Muscle of leg (tissue), 11 donors: ENCODE results near the gene ANK2. TPM values are rescaled to one million over a fixed set of nuclear protein-coding genes. Genes with fewer than 3 reads are reported as not detected.
A peak's percentile ranks its signal among the peaks of the same experiment; 100 is the strongest.
"Not testable (repeated sequence)": the region's sequence is repeated elsewhere in the genome, so short reads cannot be mapped to it uniquely, and the experiment has no call there.

Experiments
- DNase-seq: peaks from one replicate; pipeline ENCODE4 v3.0.0; 2013
- H3K27ac ChIP-seq: one replicate; pipeline ENCODE4 v1.5.1; 2013; ENCODE audit warnings: mild to moderate bottlenecking, low read length, control low read depth
- H3K27me3 ChIP-seq: one replicate; pipeline ENCODE4 v1.6.1; 2013; ENCODE audit warnings: low read length; ENCODE audit not compliant: control insufficient read depth, insufficient read depth
- H3K36me3 ChIP-seq: one replicate; pipeline ENCODE4 v1.6.1; 2013; ENCODE audit warnings: low read length; ENCODE audit not compliant: control insufficient read depth, insufficient read depth
- H3K4me1 ChIP-seq: one replicate; pipeline ENCODE4 v1.6.1; 2013; ENCODE audit warnings: low read length; ENCODE audit not compliant: control insufficient read depth, insufficient read depth
- H3K4me3 ChIP-seq: one replicate; pipeline ENCODE4 v1.5.1; 2013; ENCODE audit warnings: low read length, control low read depth
- H3K9me3 ChIP-seq: replicated peaks from 2 replicates; pipeline ENCODE4 v1.6.1; 2013; ENCODE audit warnings: low read depth, low read length; ENCODE audit not compliant: control insufficient read depth
- WGBS: methylation state at CpG from one replicate; pipeline ENCODE4 v1.1.5; 2013; ENCODE audit warnings: missing lambda C conversion rate; ENCODE audit not compliant: insufficient coverage; 5-methylcytosine and 5-hydroxymethylcytosine counted together
- polyA plus RNA-seq, 8 donors: library from polyadenylated mRNA; unstranded; fragments of 120-200 nt; gene quantifications; one replicate each; pipeline versions ENCODE4 v1.2.1 to v1.2.3, GENCODE V29; 2013; ENCODE audit warnings: inconsistent platforms in 1 of 8, low replicate concordance in 1 of 8; ENCODE audit not compliant: insufficient read length in 8 of 8, insufficient read depth in 1 of 8
- total RNA-seq: library from RNA; stranded (reverse); fragments of 120-200 nt; gene quantifications from one replicate; pipeline ENCODE4 v1.2.4, GENCODE V29; 2013

The ANK2 gene
- total and polyA plus RNA-seq, 9 donors: 160 to 285 (median 233) TPM

DNA sequence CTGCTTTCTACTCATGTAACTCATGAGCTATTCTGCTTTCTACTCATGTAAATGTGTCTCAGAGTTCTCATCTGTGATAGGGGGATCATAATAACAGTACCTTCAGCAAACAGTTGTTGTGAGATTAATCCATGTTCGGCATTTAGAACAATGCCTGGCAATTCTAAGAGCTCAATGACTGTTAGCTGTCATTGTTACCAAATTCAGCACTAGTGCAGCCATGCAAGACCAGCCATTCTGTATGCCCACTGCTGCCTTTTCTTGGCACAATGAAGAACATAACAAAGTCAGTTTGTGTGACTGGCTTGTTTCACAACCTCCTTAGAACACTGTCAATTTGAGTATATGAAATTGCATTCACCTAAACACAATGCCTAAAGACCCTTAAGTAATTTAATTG is 163.2 kb downstream of the ANK2 start:
- Histone ChIP-seq H3K36me3 (no peaks in the 10 kb centered on the region), H3K27me3 (no peaks in the 10 kb centered on the region), H3K27ac (no peak overlapping the region), H3K4me3 (no peak overlapping the region), H3K4me1 (no peaks in the 10 kb centered on the region), H3K9me3 (no peaks in the 10 kb centered on the region)
- DNase-seq: no peak
- 78% methylated on average over 1 of the region's 1 CpG for WGBS

DNA sequence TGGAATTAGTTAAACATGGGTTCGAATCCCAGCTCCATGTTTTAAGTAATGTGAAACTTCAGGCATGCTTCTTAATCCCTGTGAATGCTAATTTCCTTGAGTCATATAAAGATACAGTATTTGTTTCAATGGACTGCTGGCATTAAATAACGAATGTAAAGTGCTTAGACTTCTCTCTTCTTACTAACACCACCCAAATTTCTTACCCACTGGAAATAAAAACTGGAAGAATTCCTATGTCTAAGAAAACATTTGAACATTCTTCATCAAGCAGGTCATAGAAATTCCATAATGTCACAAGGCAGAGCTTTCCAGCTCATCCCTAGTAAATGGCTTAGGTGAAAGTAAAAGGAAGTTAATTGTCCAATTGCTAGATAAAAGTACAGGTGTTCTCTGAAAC is 172.5 kb downstream of the ANK2 start:
- H3K4me1 ChIP-seq: no peaks in the 10 kb centered on the region
- peak; percentile 36 for DNase-seq
- no peaks in the 10 kb centered on the region for H3K9me3 ChIP-seq
- no CpG with 5 or more reads among the region's 2 CpGs for WGBS
- H3K27me3 ChIP-seq: no peaks in the 10 kb centered on the region
- no peak overlapping the region for H3K27ac ChIP-seq
- H3K4me3 ChIP-seq: no peak overlapping the region
- H3K36me3 ChIP-seq: no peaks in the 10 kb centered on the region

DNA sequence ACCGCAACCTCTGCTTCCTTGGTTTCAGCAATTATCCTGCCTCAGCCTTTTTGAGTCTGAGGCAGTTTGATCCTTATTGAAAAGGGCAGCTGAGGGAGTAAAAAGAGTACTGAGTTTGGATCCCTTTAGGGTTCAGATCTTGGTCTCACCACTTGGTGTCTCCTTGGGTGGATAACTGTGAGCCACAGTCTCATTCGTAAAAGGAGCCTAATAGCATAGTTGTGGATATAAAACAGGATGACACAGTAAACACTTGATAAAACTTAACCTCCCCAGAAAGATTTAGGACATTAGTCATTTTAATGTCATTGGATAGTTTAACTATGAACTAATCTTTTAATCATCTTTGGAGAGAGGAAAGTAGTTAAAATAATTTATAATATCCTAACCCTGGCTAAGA is 173.0 kb downstream of the ANK2 start:
- H3K27ac ChIP-seq: no peak overlapping the region
- H3K27me3 ChIP-seq: no peaks in the 10 kb centered on the region
- no peaks in the 10 kb centered on the region for H3K4me1 ChIP-seq
- no CpG with 5 or more reads among the region's 2 CpGs for WGBS
- H3K9me3 ChIP-seq: no peaks in the 10 kb centered on the region
- no peak overlapping the region for H3K4me3 ChIP-seq
- DNase-seq: no peak
- H3K36me3 ChIP-seq: no peaks in the 10 kb centered on the region

DNA sequence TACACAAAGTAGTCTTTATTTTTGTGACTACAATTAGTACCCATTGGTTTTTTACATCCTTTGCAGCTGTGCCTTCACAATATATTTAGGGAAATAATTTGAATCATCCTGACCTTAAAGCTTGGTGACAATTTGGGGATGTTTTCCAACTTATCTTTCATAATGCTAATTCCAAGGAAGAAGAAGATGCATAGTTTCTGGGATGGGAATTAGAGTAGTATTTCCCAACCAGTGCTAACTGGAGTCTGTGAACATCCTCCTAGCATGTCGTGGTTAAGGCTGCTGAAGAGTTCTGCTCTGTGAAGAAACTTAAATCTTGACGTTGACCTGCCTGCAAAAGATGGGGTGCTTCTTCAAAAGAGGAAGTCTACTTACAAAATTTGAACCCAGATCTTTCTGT is 173.5 kb downstream of the ANK2 start:
- H3K27ac ChIP-seq: no peak overlapping the region
- H3K4me1 ChIP-seq: no peaks in the 10 kb centered on the region
- no peaks in the 10 kb centered on the region for H3K9me3 ChIP-seq
- WGBS: no CpG with 5 or more reads among the region's 2 CpGs
- H3K27me3 ChIP-seq: no peaks in the 10 kb centered on the region
- H3K36me3 ChIP-seq: no peaks in the 10 kb centered on the region
- H3K4me3 ChIP-seq: no peak overlapping the region
- no peak for DNase-seq

DNA sequence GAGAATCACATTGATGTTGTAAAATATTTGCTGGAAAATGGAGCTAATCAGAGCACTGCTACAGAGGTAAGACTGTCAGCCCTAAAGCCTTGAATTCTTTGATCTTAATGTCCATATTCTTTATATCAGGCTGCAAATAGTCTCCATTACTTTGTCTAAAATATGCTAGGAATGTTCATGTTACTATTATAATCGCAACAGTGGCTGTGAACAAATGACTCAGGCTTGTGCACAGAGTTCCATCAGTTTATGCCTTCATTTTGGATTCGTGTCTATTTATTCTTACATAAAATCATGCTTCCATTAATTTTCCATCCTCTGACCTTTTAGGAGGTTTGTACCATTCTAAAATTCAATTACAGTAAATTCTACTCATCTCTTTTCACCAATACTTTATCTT is 182.7 kb downstream of the ANK2 start:
- Histone ChIP-seq H3K27me3 (no peaks in the 10 kb centered on the region), H3K27ac (no peak overlapping the region), H3K4me3 (no peak overlapping the region), H3K36me3 (no peaks in the 10 kb centered on the region), H3K9me3 (no peaks in the 10 kb centered on the region), H3K4me1 (no peaks in the 10 kb centered on the region)
- WGBS: 80% methylated on average over 2 of the region's 2 CpGs
- no peak for DNase-seq

DNA sequence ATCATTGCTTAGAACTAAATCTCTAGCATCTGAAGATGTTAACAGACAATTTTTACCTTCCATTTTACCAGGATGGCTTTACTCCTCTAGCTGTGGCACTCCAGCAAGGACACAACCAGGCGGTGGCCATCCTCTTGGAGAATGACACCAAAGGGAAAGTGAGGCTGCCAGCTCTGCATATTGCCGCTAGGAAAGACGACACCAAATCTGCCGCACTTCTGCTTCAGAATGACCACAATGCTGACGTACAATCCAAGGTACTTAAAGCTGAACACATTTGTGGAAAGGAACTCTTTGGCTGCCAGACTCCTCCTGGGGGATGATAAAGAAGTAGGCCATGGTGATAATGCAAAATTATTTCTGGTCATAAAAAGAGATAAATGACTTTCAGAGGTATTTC is 187.5 kb downstream of the ANK2 start:
- DNase-seq: no peak
- WGBS: 69% methylated on average over 5 of the region's 5 CpGs
- H3K4me1 ChIP-seq: no peaks in the 10 kb centered on the region
- no peak overlapping the region for H3K27ac ChIP-seq
- no peaks in the 10 kb centered on the region for H3K9me3 ChIP-seq
- no peaks in the 10 kb centered on the region for H3K27me3 ChIP-seq
- peaks cover 4% of the 10 kb centered on the region for H3K36me3 ChIP-seq
- no peak overlapping the region for H3K4me3 ChIP-seq

DNA sequence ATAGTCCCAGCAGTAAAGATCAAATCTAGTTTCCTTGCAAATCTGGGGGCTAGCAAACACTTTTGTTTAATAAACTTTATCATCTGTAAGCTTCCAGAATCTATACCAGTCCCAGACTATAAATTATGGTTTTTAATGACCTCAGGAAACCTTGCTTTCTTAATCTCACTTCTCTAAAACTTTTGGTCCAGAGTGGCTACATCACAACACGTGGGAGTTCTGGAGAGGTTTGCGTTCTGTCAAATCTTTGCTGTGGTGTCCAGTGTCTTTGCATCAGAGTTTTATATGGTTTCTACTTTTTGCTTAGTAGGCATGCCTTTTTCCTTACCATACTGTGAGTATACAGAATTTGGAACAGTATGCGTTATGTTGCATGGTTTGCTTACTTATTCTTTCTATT is 193.9 kb downstream of the ANK2 start:
- H3K27me3 ChIP-seq: no peaks in the 10 kb centered on the region
- no peak overlapping the region for H3K4me3 ChIP-seq
- H3K27ac ChIP-seq: no peak overlapping the region
- H3K4me1 ChIP-seq: no peaks in the 10 kb centered on the region
- peaks cover 10% of the 10 kb centered on the region for H3K36me3 ChIP-seq
- no peak for DNase-seq
- H3K9me3 ChIP-seq: no peaks in the 10 kb centered on the region
- no CpG with 5 or more reads among the region's 3 CpGs for WGBS

DNA sequence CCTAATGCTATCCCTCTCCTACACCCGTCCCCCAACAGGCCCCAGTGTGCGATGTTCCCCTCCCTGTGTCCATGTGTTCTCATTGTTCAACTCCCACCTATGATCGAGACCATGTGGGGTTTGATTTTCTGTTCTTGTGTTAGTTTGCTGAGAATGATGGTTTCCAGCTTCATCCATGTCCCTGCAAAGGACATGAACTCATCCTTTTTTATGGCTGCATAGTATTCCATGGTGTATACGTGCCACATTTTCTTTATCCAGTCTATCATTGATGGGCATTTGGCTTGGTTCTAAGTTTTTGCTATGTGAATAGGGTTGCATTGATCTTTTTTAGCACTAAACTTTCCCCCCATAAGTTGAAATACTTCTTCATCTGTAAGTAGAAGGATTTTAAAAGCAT is 195.3 kb downstream of the ANK2 start:
- H3K27me3 ChIP-seq, H3K4me3 ChIP-seq, H3K27ac ChIP-seq, H3K4me1 ChIP-seq, DNase-seq, H3K9me3 ChIP-seq: not testable (repeated sequence)
- WGBS: no CpG with 5 or more reads among the region's 4 CpGs
- H3K36me3 ChIP-seq: peaks cover 10% of the 10 kb centered on the region

DNA sequence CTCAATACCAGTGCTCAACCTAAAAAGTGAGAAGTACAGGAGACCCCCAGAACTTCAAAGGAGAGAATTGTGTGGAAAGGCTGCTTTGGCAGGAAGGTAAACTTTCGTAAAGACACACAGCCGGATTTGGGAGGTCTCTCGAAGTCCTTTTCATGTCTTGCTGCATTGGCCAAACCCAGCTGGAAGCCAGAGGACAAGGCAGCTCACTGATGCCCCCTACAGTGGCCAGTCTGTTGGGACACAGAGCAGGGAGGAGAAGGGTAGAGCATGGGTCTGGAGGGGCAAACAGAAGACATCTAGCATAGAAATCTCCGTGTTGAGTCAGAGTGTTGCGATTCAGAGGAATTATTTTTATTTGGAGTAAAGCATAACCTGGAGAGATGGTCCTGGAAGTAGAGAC is 198.9 kb downstream of the ANK2 start:
- Histone ChIP-seq H3K4me1 (no peaks in the 10 kb centered on the region), H3K27me3 (no peaks in the 10 kb centered on the region), H3K4me3 (no peak overlapping the region), H3K9me3 (no peaks in the 10 kb centered on the region), H3K27ac (no peak overlapping the region), H3K36me3 (peaks cover 14% of the 10 kb centered on the region)
- DNase-seq: no peak
- WGBS: 96% methylated on average over 3 of the region's 5 CpGs

DNA sequence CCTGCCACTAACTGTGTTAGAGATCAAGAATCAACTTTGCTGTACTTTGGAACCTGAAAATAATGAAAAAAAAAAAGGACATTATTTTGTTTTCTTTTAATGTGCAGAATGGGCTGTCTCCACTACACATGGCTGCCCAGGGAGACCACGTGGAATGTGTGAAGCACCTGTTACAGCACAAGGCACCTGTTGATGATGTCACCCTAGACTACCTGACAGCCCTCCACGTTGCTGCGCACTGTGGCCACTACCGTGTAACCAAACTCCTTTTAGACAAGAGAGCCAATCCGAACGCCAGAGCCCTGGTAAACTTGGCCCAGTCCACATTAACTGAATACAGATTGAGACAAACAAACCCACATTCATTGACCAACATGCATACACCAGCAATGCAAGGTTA is 206.2 kb downstream of the ANK2 start:
- DNase-seq: no peak
- Histone ChIP-seq H3K4me3 (no peak overlapping the region), H3K4me1 (no peaks in the 10 kb centered on the region), H3K9me3 (no peaks in the 10 kb centered on the region), H3K27ac (no peak overlapping the region), H3K36me3 (peaks cover 25% of the 10 kb centered on the region), H3K27me3 (no peaks in the 10 kb centered on the region)
- 79% methylated on average over 6 of the region's 6 CpGs for whole genome bisulfite sequencing

DNA sequence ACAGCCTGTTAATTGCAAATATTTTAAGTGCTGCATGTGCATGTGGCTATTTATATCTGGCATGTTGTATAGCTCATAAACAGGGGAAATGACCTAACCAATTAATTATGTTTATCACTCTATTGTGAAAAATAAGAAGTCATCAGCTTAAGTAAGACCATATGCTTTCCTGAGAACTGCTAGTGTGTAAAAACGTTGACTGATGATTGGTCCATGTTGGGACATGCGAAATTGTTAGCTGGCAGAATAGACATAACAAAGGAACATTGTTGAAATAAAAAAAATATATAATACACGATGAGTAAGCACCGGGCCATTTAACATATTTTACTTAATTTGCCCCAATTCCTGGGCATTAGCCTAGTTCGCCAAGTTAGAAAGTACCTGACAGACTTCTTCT is 207.5 kb downstream of the ANK2 start:
- Histone ChIP-seq H3K36me3 (peaks cover 29% of the 10 kb centered on the region), H3K27ac (no peak overlapping the region), H3K4me1 (no peaks in the 10 kb centered on the region), H3K9me3 (no peaks in the 10 kb centered on the region), H3K27me3 (no peaks in the 10 kb centered on the region), H3K4me3 (no peak overlapping the region)
- 83% methylated on average over 2 of the region's 5 CpGs for WGBS
- no peak for DNase-seq
